HK-2 (cell line): ENCODE data around the gene SEMA4B.
"Not testable (repeated sequence)": the region's sequence is repeated elsewhere in the genome, so short reads cannot be mapped to it uniquely, and the experiment has no call there.

Source experiments
- DNase-seq: peaks from one replicate; pipeline ENCODE4 v3.0.0-alpha.2; 2018; ENCODE audit not compliant: unreplicated experiment

Gene SEMA4B

GRCh38 chr15:90201130-90201943, at the start of gene SEMA4B:
TSS of gene SEMA4B (plus strand) at chr15:90201330. CDS start at chr15:90201579, 249 bp downstream.
- DNase-seq, result peak; percentile 56

DNA sequence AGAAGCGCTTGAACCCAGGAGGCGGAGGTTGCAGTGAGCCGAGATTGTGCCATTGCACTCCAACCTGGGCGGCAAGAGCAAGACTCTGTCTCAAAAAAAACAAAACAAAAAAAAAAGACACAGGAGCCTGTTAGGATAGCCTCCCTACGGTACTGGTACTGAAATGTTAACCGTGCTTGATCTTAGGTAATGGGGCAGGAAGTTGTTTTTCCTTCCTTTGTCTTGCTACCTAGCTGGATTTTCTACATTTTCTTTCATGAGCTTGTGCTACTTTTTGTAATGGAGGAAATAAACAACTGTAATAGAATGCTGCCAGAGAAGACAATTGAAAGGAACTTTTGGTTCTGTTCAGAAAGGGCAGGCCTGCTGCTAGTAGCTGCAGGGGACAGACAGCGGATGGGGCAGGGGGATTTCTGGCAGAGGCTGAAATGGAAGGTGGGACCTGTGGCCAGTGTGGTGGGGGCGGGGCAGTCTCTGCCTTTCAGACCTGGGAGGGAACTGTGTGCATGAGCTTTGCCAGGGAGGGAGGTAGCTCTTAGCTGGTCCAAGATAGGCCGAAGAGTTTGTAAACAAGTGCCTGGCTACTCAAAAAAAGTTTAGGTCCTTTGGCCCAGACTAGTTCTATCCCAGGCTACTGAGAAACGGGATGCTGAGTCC, 49.0 kb upstream of the SEMA4B start:
- no peak for DNase-seq

- no peak for DNase-seq
These were observed 47.5 kb upstream of the SEMA4B start for GRCh38 chr15:90153658-90154057.

GRCh38 chr15:90154246-90154645, 46.9 kb upstream of the SEMA4B start:
- DNase-seq, result no peak

- no peak for DNase-seq
These were observed 46.1 kb upstream of the SEMA4B start for GRCh38 chr15:90154861-90155626.

- DNase-seq, result no peak
These were observed 41.9 kb upstream of the SEMA4B start for GRCh38 chr15:90159213-90159612.

DNA sequence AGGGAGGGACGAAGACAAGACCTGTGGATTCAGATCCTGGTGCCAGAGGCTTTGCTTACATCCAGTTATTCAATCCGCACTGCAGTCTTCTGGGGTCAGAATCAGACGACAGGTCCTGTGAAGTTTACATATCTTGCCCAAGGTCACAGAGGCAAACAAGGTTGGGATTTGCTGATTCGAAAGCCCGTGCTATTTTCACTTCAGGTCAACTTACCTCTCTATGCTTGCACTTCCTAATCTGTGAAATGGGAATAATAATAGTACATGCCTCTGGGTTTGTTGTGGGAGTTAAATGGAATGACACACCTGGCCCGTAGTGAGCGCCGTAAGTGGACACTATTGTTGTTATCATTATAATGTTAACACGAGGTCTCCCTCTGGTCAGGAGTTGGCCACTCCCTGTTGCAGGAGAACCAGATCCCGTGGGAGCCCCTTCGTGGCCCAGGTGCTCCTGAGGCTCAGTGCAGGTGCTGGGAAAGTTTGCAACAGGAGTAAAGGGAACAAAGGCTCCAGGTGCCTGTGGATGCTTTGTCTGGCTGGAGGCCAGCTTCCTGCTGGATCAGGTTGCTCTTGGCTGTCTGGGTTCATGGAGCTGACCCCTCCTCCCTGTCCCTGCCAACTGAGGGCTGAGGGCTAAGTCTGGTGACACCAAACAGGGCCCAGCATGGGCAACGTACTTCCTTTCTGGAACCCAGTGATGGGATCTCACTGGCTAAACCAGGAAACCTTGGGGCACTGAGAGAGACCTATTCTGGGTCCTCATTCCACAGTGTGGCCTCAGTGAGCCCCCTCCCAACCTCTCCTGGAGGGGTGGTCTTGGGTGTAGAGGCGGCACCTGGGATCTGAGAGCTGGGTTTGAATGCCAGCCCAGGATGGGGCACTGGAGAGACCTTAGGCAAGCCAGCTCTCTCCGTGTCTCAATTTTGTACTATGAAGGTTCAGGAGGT, 40.1 kb upstream of the SEMA4B start:
- no peak for DNase-seq

DNA sequence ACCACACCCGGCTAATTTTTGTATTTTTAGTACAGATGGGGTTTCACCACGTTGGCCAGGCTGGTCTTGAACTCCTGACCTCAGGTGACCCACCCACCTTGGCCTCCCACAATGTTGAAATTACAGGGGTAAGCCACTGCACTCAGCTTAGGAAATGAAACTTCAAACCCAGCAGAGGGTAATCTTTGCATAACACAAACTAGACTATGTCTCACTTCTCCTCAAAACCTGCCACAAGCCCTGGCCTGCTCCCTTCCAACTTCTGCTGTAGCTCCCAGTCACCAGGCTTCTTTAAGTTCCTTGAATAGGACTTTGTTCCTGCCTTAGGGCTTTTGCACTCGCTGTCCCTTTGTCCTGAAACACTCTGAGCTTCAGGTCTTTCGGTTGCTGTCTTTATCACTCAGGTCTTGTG, 39.2 kb upstream of the SEMA4B start:
- DNase-seq, result no peak

- no peak for DNase-seq
These were observed 38.2 kb upstream of the SEMA4B start for GRCh38 chr15:90162956-90163355.

GRCh38 chr15:90164239-90164638, 36.9 kb upstream of the SEMA4B start:
- not testable (repeated sequence) for DNase-seq

DNA sequence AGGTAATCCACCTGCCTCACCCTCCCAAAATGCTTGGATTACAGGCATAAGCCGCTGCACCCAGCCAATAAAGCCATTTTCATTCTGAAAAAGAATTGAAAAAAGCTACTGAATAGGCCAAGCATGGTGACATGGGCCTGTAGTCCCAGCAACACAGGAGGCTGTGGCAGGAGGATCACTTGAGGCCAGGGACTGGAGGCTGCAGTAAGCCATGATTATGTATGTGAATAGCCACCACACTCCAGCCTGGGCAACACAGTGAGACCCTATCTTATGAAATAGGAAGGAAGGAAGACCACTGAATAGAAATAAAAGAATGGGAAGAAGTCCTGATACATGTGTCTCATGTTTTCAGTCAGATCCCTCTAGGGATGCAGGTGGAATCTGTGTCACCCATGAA, 36.0 kb upstream of the SEMA4B start:
- no peak for DNase-seq

DNA sequence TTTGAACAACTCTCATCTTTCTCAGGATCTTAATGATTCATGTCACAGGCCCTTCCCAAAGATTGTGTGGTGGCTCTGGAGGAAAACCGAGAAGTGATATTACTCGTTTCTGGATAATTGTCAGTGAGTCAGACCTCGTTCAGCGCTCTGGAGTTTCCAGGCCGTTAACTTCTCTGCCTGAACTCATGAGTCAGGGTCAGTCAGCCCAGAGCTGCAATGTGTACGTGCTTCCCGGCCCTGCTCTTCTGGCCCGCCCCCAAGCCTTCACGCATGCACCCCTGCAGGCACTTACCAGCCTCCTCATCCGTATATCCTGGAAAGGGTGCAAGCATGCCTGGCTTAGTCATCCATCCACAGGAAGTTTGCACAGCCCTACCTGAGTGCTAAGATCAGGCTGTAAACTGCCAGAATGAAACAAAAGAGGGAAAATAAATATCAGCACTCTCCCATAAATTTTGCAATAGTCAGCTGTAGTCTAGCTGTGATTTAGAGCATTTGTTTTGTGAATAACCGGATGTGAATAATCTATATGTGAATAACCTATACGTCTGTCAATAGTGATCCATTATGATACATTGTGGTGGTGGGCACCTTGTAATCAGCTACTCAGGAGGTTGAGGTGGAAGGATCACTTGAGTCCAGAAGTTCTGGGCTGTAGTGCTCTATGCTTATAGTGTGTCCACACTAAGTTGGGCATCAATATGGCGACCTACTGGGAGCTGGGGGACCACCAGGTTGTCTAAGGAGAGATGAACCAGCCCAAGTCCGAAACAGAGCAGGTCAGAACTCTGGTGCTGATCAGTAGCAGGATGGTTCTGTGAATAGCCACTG, 35.3 kb upstream of the SEMA4B start:
- DNase-seq, result peak; percentile 94

GRCh38 chr15:90167121-90167520, 34.0 kb upstream of the SEMA4B start:
- no peak for DNase-seq

DNA sequence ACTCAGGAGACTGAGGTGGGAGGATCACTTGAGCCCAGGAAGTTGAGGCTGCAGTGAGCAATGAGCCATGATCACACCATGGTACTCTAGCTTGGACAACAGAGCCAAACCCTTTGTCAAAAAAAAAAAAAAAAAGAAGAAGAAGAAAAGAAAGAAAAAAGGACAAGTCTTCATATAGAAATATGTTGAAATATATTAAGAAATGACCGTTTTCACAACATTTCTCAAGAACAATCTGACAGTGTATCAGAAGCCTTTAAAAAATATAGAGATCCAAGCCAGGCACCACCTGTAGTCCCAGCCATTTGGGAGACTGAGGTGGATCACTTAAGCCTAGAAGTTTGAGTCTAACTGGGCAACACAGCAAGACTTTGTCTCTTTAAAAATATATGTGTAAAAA, 29.5 kb upstream of the SEMA4B start:
- no peak for DNase-seq

DNA sequence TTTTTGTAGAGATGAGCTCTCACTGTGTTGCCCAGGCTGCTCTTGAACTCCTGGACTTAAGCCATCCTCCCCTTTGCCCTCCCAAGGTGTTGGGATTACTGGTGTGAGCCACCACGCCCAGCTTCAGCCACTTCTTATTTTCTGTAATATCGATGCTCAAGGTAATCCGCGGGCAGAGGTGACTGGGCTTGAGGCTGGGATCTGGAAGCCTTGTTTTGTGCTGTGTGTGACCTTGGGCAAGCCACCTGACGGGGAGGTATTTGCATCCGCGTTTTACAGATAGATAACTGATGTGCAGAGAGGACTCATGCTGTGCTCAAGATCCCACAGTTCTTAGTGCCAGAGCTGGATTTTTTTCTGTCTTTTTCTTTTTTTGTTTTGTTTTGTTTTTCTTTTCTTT, 27.8 kb upstream of the SEMA4B start:
- no peak for DNase-seq

- DNase-seq, result no peak
These were observed 26.8 kb upstream of the SEMA4B start for GRCh38 chr15:90174140-90174875.

DNA sequence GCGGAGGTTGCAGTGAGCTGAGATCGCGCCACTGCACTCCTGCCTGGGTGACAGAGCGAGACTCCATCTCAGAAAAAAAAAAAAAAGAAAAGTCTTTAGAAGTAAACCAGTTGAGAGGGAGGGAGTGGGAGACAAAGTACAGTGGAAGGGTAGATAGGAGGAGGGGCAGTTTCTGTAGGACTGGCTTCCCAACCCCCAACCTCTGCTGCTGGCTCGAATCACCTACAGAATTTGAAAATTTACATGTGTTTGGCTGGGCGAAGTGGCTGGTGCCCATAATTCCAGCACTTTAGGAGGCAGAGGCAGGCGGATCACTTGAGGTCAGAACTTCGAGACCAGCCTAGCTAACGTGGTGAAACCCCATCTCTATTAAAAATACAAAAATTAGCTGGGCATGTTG, 24.1 kb upstream of the SEMA4B start:
- DNase-seq, result no peak

- no peak for DNase-seq
These were observed 22.4 kb upstream of the SEMA4B start for GRCh38 chr15:90178468-90179435.

DNA sequence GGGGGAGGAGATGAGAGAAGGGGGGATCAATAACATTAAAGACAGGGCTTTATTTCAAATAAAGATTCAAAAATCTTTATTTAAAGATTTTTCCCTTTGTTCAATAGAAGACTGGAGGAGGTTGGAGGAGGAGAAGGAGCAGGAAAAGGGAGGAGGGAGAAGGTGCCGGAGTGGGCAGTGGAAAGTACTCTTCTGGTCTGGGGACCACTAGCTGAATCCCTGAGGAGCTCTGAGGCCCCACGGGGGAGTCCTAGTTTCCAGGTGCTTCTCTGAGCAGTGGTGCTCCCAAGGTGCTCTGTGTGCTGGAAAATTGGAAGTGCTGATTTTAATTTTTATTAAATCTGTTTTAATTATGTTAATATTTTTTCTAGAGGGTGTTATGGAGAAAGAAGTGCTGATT, 19.4 kb upstream of the SEMA4B start:
- no peak for DNase-seq
